IPS-18a (cell line): Measurements from ENCODE around the gene NDFIP1.
A peak's percentile ranks its signal among the peaks of the same experiment; 100 is the strongest.

Source experiments
- H3K27ac ChIP-seq: one replicate; pipeline ENCODE4 v1.5.1; 2013; ENCODE audit warnings: low read length
- H3K27me3 ChIP-seq: one replicate; pipeline ENCODE4 v1.6.1; 2013; ENCODE audit warnings: mild to moderate bottlenecking, low read length; ENCODE audit not compliant: control insufficient read depth, insufficient read depth
- H3K36me3 ChIP-seq: one replicate; pipeline ENCODE4 v1.6.1; 2013; ENCODE audit warnings: low read depth, low read length; ENCODE audit not compliant: control insufficient read depth
- H3K4me1 ChIP-seq: one replicate; pipeline ENCODE4 v1.6.1; 2013; ENCODE audit warnings: low read depth, low read length; ENCODE audit not compliant: control insufficient read depth
- H3K4me3 ChIP-seq: one replicate; pipeline ENCODE4 v1.5.1; 2013; ENCODE audit warnings: low read length
- H3K9ac ChIP-seq: one replicate; pipeline ENCODE4 v1.6.1; 2013; ENCODE audit warnings: mild to moderate bottlenecking, low read length, moderate library complexity
- H3K9me3 ChIP-seq: one replicate; pipeline ENCODE4 v1.6.1; 2013; ENCODE audit warnings: low read depth, low read length; ENCODE audit not compliant: control insufficient read depth

NDFIP1 gene

GRCh38 chr5:142108432-142109330, at the start of gene NDFIP1:
Gene NDFIP1 (plus strand): TSS chr5:142108779. CDS start chr5:142108975, 196 bp downstream.
- Histone ChIP-seq H3K36me3 (no peaks in the 10 kb centered on the region), H3K27ac (no peak within 1 kb of the TSS), H3K4me1 (peaks cover 14% of the 10 kb centered on the region), H3K27me3 (peaks cover 31% of the 10 kb centered on the region), H3K4me3 (peak within 1 kb of the TSS; percentile 94), H3K9me3 (no peaks in the 10 kb centered on the region), H3K9ac (peak within 1 kb of the TSS; percentile 75)

GRCh38 chr5:142059304-142059940, 49.2 kb upstream of the NDFIP1 start:
- no peak overlapping the region for H3K4me3 ChIP-seq
- H3K27me3 ChIP-seq: no peaks in the 10 kb centered on the region
- H3K4me1 ChIP-seq: peaks cover 8% of the 10 kb centered on the region
- H3K9ac ChIP-seq: no peak overlapping the region
- H3K36me3 ChIP-seq: no peaks in the 10 kb centered on the region
- no peaks in the 10 kb centered on the region for H3K9me3 ChIP-seq
- H3K27ac ChIP-seq: no peak overlapping the region

- no peaks in the 10 kb centered on the region for H3K27me3 ChIP-seq
- H3K27ac ChIP-seq: no peak overlapping the region
- H3K4me1 ChIP-seq: peaks cover 4% of the 10 kb centered on the region
- no peaks in the 10 kb centered on the region for H3K36me3 ChIP-seq
- peak overlapping the region; percentile 35 for H3K4me3 ChIP-seq
- H3K9ac ChIP-seq: no peak overlapping the region
- no peaks in the 10 kb centered on the region for H3K9me3 ChIP-seq
Measured at GRCh38 chr5:142063376-142063775, 45.2 kb upstream of the NDFIP1 start.

- Histone ChIP-seq H3K9me3 (no peaks in the 10 kb centered on the region), H3K4me3 (peak overlapping the region; percentile 35), H3K27me3 (no peaks in the 10 kb centered on the region), H3K9ac (no peak overlapping the region), H3K36me3 (no peaks in the 10 kb centered on the region), H3K4me1 (peaks cover 4% of the 10 kb centered on the region), H3K27ac (no peak overlapping the region)
Measured at GRCh38 chr5:142063878-142064331, 44.7 kb upstream of the NDFIP1 start.

- H3K4me3 ChIP-seq: no peak overlapping the region
- H3K27me3 ChIP-seq: no peaks in the 10 kb centered on the region
- peaks cover 4% of the 10 kb centered on the region for H3K4me1 ChIP-seq
- H3K36me3 ChIP-seq: no peaks in the 10 kb centered on the region
- no peak overlapping the region for H3K27ac ChIP-seq
- H3K9me3 ChIP-seq: no peaks in the 10 kb centered on the region
- H3K9ac ChIP-seq: no peak overlapping the region
Measured at GRCh38 chr5:142065273-142065672, 43.3 kb upstream of the NDFIP1 start.

- Histone ChIP-seq H3K27me3 (no peaks in the 10 kb centered on the region), H3K27ac (no peak overlapping the region), H3K4me1 (no peaks in the 10 kb centered on the region), H3K4me3 (no peak overlapping the region), H3K36me3 (no peaks in the 10 kb centered on the region), H3K9ac (no peak overlapping the region), H3K9me3 (no peaks in the 10 kb centered on the region)
Measured at GRCh38 chr5:142069606-142070399, 38.8 kb upstream of the NDFIP1 start.

GRCh38 chr5:142070734-142071133, 37.8 kb upstream of the NDFIP1 start:
- no peaks in the 10 kb centered on the region for H3K9me3 ChIP-seq
- H3K4me3 ChIP-seq: no peak overlapping the region
- H3K4me1 ChIP-seq: no peaks in the 10 kb centered on the region
- H3K9ac ChIP-seq: no peak overlapping the region
- H3K27me3 ChIP-seq: no peaks in the 10 kb centered on the region
- H3K27ac ChIP-seq: no peak overlapping the region
- H3K36me3 ChIP-seq: no peaks in the 10 kb centered on the region

- H3K4me1 ChIP-seq: no peaks in the 10 kb centered on the region
- no peaks in the 10 kb centered on the region for H3K9me3 ChIP-seq
- H3K4me3 ChIP-seq: no peak overlapping the region
- H3K36me3 ChIP-seq: no peaks in the 10 kb centered on the region
- H3K27me3 ChIP-seq: no peaks in the 10 kb centered on the region
- no peak overlapping the region for H3K9ac ChIP-seq
- H3K27ac ChIP-seq: no peak overlapping the region
Measured at GRCh38 chr5:142072488-142072887, 36.1 kb upstream of the NDFIP1 start.

- H3K4me1 ChIP-seq: no peaks in the 10 kb centered on the region
- no peaks in the 10 kb centered on the region for H3K9me3 ChIP-seq
- H3K9ac ChIP-seq: no peak overlapping the region
- no peaks in the 10 kb centered on the region for H3K27me3 ChIP-seq
- H3K27ac ChIP-seq: no peak overlapping the region
- H3K36me3 ChIP-seq: no peaks in the 10 kb centered on the region
- H3K4me3 ChIP-seq: no peak overlapping the region
Measured at GRCh38 chr5:142073362-142073988, 35.1 kb upstream of the NDFIP1 start.

- Histone ChIP-seq H3K36me3 (no peaks in the 10 kb centered on the region), H3K9me3 (no peaks in the 10 kb centered on the region), H3K9ac (no peak overlapping the region), H3K27ac (no peak overlapping the region), H3K27me3 (no peaks in the 10 kb centered on the region), H3K4me3 (no peak overlapping the region), H3K4me1 (no peaks in the 10 kb centered on the region)
Measured at GRCh38 chr5:142074006-142074405, 34.6 kb upstream of the NDFIP1 start.

- Histone ChIP-seq H3K9me3 (no peaks in the 10 kb centered on the region), H3K4me1 (peaks cover 5% of the 10 kb centered on the region), H3K9ac (no peak overlapping the region), H3K4me3 (no peak overlapping the region), H3K27ac (no peak overlapping the region), H3K27me3 (no peaks in the 10 kb centered on the region), H3K36me3 (no peaks in the 10 kb centered on the region)
Measured at GRCh38 chr5:142078221-142078620, 30.4 kb upstream of the NDFIP1 start.
